ENCODE results near the gene SLC39A11.

Gene SLC39A11

DNA sequence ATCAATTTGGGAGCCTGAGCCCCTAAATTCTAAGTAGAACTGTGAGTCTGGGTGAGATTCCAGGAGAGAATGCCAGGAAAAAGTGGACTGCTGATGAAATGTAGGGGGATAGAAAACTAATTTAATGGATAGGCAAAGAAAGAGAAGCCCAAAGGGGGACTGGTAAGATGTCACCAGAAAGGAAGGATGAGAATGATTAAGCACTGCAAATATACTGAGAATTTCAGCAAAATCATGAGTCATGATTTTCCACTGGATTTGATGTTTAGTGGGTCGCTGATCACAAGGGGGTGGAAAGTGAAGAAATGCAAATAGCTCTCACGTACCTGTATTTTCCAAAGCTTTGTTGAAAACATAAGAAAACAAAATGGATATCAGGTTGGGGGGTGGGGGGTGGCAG is 201.8 kb downstream of the SLC39A11 start:
- DNase-seq (ENCODE audit: low read depth in 1 of 2, low spot score in 1 of 2): no peak
- H3K27ac ChIP-seq (replicated peaks): no peak overlapping the region
- TF ChIP-seq CTCF (IDR thresholded peaks at IDR 0.05; ENCODE audit: insufficient read depth, low read length): no peak
- no peak for TF ChIP-seq GABPA (IDR thresholded peaks at IDR 0.05; ENCODE audit: low read depth)
- TF ChIP-seq POLR2AphosphoS5 (IDR thresholded peaks at IDR 0.05; ENCODE audit: low read depth): no peak
- TF ChIP-seq, protein P1, sequence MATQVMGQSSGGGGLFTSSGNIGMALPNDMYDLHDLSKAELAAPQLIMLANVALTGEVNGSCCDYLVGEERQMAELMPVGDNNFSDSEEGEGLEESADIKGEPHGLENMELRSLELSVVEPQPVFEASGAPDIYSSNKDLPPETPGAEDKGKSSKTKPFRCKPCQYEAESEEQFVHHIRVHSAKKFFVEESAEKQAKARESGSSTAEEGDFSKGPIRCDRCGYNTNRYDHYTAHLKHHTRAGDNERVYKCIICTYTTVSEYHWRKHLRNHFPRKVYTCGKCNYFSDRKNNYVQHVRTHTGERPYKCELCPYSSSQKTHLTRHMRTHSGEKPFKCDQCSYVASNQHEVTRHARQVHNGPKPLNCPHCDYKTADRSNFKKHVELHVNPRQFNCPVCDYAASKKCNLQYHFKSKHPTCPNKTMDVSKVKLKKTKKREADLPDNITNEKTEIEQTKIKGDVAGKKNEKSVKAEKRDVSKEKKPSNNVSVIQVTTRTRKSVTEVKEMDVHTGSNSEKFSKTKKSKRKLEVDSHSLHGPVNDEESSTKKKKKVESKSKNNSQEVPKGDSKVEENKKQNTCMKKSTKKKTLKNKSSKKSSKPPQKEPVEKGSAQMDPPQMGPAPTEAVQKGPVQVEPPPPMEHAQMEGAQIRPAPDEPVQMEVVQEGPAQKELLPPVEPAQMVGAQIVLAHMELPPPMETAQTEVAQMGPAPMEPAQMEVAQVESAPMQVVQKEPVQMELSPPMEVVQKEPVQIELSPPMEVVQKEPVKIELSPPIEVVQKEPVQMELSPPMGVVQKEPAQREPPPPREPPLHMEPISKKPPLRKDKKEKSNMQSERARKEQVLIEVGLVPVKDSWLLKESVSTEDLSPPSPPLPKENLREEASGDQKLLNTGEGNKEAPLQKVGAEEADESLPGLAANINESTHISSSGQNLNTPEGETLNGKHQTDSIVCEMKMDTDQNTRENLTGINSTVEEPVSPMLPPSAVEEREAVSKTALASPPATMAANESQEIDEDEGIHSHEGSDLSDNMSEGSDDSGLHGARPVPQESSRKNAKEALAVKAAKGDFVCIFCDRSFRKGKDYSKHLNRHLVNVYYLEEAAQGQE (IDR thresholded peaks at IDR 0.05; ENCODE audit: insufficient replicate concordance, low read depth): no peak
- TF ChIP-seq SPI1 (IDR thresholded peaks at IDR 0.05; ENCODE audit: borderline replicate concordance, low read depth): no peak
- H3K4me3 ChIP-seq (replicated peaks; ENCODE audit: insufficient read depth, low read length): no peak overlapping the region
- H3K27me3 ChIP-seq (ENCODE audit: insufficient read depth, poor library complexity, severe bottlenecking): no peaks in the 10 kb centered on the region

- H3K4me3 ChIP-seq (replicated peaks; ENCODE audit: insufficient read depth, low read length): no peak overlapping the region
- H3K27me3 ChIP-seq (ENCODE audit: insufficient read depth, poor library complexity, severe bottlenecking): no peaks in the 10 kb centered on the region
- TF ChIP-seq, protein P1 (IDR thresholded peaks at IDR 0.05; ENCODE audit: insufficient replicate concordance, low read depth): no peak
- TF ChIP-seq GABPA (IDR thresholded peaks at IDR 0.05; ENCODE audit: low read depth): no peak
- no peak for TF ChIP-seq SPI1 (IDR thresholded peaks at IDR 0.05; ENCODE audit: borderline replicate concordance, low read depth)
- TF ChIP-seq POLR2AphosphoS5 (IDR thresholded peaks at IDR 0.05; ENCODE audit: low read depth): no peak
- TF ChIP-seq CTCF (IDR thresholded peaks at IDR 0.05; ENCODE audit: insufficient read depth, low read length): no peak
- no peak for DNase-seq (ENCODE audit: low read depth in 1 of 2, low spot score in 1 of 2)
- no peak overlapping the region for H3K27ac ChIP-seq (replicated peaks)
These were observed 204.6 kb downstream of the SLC39A11 start for GRCh38 chr17:72887917-72888316.

- H3K4me3 ChIP-seq (replicated peaks; ENCODE audit: insufficient read depth, low read length): no peak overlapping the region
- no peak overlapping the region for H3K27ac ChIP-seq (replicated peaks)
- TF ChIP-seq GABPA (IDR thresholded peaks at IDR 0.05; ENCODE audit: low read depth) (no peak), POLR2AphosphoS5 (IDR thresholded peaks at IDR 0.05; ENCODE audit: low read depth) (no peak), CTCF (IDR thresholded peaks at IDR 0.05; ENCODE audit: insufficient read depth, low read length) (no peak), SPI1 (IDR thresholded peaks at IDR 0.05; ENCODE audit: borderline replicate concordance, low read depth) (no peak)
- TF ChIP-seq, protein P1 (IDR thresholded peaks at IDR 0.05; ENCODE audit: insufficient replicate concordance, low read depth): no peak
- no peaks in the 10 kb centered on the region for H3K27me3 ChIP-seq (ENCODE audit: insufficient read depth, poor library complexity, severe bottlenecking)
- DNase-seq (ENCODE audit: low read depth in 1 of 2, low spot score in 1 of 2): no peak
These were observed 205.2 kb downstream of the SLC39A11 start for GRCh38 chr17:72887322-72887721.

Data from HL-60 (cell line).